ENCODE data around the gene EID2.

- no peak for TF ChIP-seq CTCF (conservative IDR thresholded peaks at IDR 0.05)
- TF ChIP-seq EZH2 (IDR thresholded peaks at IDR 0.05; ENCODE audit: low read depth) = no peak
Measured at GRCh38 chr19:39500543-39500942, 39.4 kb downstream of the EID2 start.
